Measurements from ENCODE around the gene ZNF865.
A peak's percentile ranks its signal among the peaks of the same experiment; 100 is the strongest.
"Not testable (repeated sequence)": the region's sequence is repeated elsewhere in the genome, so short reads cannot be mapped to it uniquely, and the experiment has no call there.

Gene ZNF865

DNA sequence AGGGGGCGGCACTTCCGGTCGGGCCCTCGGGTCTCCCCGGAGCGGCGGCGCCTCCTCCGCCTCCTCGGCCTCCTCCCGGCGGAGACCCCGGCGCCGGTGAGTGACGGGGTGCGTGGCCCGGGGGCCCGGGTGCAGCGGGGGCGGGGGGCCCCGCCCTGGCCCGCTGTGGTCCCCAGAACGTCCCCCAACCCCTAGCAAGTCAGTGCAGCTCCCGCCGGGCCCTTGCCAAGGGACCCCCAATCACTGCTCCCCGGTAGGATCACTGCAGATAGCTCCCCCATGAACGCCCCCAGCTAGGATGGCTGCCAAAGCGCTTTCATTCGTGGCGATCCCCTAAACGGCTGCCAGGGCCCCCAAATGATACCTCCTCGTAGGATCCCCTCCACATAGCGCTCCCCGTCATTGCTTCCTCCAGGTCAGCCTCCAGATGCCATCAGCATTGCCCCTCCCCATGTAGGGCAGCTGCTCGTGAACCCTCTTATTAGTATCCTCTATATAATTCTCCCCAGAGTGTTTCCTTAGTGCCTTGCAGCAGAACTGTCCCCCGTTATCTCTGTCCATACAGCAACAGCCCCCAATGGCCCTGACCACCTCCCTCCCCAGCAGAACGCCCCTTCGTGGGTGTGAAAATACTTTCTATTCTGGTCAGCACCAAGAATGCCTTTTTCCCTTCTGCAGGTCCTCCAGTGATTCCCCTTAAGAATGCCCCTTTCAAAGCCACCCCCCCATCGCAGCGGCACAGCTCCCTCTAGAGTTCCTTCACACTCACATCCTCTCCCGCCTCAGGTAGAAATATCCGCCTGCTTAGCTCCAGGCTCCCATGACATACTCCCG, at the start of gene ZNF865:
Gene ZNF865, plus strand, starts transcription at position 11 of the 834 bp plus-strand sequence. CDS start 7,972 bp downstream, outside the sequence.
- DNase-seq (ENCODE audit: low read depth): peak; percentile 61
- peak within 1 kb of the TSS; percentile 95 for H3K4me3 ChIP-seq (ENCODE audit: low read depth, low read length)

DNA sequence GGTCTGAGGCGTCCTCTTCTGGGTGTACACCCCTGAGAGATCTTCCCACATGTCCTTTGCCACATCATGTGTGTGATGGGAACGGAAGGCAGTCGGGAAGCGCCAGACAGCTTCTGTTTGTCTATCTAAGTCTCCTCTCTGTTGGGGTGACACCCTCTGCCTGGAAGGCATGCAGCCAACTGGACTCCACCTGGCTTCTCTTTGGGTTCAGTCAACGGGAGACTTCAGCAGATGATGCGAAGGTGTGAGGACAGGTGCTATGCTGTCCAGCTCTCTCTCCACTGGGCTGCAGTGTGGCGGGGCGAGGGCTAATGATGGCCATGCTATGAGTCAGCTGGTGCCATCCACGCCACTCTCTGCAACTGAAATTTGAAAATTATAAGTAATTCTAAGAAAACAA, 45.8 kb upstream of the ZNF865 start:
- no peak overlapping the region for H3K4me3 ChIP-seq (ENCODE audit: low read depth, low read length)

DNA sequence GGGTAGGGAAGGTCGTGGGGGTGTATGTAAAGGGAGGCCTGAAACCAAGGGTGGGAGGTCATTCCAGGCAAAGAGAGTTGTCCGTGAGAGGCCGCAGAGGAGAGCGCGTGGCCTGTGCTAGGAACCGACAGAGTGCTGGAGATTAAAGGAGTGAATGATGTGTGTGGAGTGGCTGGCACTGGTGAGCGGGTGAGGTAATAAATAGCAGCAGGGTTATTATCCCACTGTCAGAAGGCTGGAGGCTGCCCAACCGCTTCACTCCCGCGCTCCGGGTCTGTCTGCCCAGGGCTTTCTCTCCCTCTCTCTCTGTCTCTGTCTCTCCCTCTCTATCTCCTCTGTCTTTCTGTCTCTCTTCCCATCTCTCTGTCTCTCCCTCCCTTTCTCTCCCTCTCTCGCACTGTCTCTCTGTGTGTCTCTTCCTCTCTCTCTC, 42.2 kb upstream of the ZNF865 start:
- H3K4me3 ChIP-seq (ENCODE audit: low read depth, low read length): no peak overlapping the region
- DNase-seq (ENCODE audit: low read depth): no peak

More for the DNA sequence above, 45.8 kb upstream of the ZNF865 start:
- DNase-seq (ENCODE audit: low read depth): no peak

DNA sequence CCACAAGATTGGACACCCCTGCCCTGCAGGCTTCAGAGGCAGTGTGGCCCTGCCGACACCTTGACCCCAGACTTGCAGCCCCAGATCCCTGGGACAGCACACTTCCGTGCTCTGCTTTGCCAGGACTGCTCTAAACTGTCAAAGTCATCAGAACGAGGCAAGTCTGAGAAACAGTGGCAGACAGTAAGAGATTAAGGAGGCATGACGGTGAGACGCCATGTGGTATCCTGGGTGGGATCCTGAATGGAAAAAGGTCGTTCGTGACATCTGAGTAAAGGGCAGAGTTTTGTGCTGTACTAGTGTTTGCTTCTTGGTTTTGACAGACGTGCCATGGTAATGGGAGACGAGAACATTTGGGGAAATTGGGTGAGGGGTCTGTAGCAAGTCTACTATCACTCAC, 38.6 kb upstream of the ZNF865 start:
- H3K4me3 ChIP-seq (ENCODE audit: low read depth, low read length): no peak overlapping the region
- no peak for DNase-seq (ENCODE audit: low read depth)

DNA sequence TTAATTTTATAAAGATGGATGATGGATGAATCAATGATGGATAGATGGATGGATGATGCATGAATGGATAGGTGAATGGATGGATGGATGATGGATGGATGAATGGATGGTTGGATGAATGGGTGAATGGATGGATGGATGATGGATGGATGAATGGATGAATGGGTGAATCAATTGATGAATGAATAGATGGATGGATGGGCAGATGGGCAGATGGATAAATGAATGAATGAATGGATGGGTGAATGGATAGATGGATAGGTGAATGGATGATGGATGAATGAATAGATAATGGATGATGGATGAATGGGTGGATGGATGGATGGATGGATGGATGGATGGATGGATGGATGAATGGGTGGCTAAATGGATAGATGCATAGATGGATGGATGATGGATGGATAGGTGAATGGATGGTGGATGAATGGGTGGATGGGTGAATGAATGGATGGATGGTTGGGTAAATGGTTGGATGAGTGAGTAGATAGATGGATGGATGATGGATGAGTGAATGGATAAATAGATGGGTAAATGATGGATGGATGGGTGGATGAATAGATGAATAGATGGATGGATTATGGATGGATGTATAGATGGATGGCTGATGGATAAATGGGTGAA, 37.6 kb upstream of the ZNF865 start:
- no peak for DNase-seq (ENCODE audit: low read depth)
- H3K4me3 ChIP-seq (ENCODE audit: low read depth, low read length): no peak overlapping the region

DNA sequence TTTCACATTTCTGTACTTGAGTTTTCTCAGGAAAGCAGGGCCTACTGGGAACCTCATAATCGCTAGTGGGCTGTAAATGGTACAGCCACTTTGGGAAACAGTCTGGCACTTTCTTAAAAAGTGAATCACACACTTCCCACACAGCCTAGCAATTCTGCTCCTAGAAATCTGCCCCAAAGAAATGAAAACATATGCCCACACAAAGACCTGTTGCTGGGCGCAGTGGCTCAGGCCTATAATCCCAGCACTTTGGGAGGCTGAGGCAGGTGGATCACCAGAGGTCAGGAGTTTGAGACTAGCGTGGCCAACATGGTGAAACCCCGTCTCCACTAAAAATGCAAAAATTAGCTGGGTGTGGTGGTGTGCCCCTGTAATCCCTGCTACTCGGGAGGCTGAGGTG, 36.0 kb upstream of the ZNF865 start:
- not testable (repeated sequence) for DNase-seq (ENCODE audit: low read depth); H3K4me3 ChIP-seq (ENCODE audit: low read depth, low read length)

DNA sequence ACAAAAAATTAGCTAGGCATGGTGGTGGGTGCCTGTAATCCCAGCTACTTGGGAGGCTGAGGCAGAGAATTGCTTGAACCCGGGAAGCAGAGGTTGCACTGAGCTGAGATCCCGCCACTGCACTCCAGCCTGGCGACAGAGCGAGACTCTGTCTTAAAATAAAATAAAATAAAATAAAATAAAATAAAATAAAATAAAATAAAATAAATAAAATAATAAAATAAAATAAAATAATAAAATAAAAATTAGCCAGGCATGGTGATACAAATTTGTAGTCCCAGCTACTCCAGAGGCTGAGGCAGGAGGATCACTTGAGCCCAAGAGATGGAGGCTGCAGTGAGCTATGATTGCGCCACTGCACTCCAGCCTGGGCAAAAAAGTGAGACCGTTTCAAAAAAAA, 31.5 kb upstream of the ZNF865 start:
- not testable (repeated sequence) for DNase-seq (ENCODE audit: low read depth); H3K4me3 ChIP-seq (ENCODE audit: low read depth, low read length)

DNA sequence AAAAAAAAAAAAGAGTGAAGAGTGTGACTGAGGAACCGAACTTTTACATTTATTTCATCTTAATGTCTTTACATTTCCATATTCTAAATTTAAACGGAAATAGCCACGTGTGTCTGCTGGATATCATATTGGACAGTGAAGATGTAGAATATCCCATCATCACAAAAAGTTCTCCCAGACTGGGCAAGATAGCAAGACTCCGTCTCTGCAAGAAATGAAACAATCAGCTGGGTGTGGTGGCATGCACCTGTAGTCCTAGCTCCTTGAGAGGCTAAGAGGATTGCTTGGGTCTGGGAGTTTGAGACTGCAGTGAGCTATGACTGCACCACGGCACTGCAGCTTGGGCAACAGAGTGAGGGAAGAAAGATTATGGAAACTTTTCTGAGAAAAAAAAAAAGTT, 28.7 kb upstream of the ZNF865 start:
- no peak overlapping the region for H3K4me3 ChIP-seq (ENCODE audit: low read depth, low read length)
- DNase-seq (ENCODE audit: low read depth): no peak

DNA sequence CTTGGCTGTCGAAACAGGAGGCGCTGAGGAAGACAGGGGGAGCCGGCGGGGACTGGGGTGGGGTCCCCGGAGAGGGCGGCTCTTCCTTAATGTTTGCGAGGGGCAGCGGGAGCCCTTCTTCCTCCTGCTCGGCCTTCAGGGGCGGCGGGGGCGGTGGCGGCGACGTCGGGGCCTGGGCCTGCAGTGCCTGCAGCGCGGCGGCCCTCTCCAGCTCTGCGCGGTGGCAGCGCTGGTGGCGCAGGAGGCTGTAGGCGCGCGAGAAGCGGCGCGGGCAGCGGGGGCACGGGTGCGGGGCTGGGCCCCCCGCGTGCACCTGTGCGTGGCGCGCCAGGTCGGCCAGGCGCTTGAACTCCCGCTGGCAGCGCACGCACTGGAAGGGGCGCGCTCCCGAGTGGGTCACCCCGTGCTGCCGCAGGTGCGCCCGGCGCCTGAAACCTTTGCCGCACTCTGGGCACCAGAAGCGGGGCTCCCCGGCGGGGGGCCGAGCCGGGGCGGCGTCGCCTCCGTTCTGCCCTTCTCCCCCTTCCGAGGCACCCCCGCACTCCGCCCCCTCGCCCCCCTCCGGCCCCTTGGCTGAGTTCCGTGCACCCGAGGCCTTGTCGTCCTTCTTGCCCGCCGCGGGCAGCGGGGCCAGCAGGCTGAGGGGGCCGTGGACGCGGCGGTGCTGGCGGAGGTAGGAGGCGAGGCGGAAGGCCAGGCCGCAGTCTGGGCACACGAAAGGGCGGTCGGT, 27.3 kb upstream of the ZNF865 start:
- H3K4me3 ChIP-seq (ENCODE audit: low read depth, low read length): no peak overlapping the region
- no peak for DNase-seq (ENCODE audit: low read depth)

DNA sequence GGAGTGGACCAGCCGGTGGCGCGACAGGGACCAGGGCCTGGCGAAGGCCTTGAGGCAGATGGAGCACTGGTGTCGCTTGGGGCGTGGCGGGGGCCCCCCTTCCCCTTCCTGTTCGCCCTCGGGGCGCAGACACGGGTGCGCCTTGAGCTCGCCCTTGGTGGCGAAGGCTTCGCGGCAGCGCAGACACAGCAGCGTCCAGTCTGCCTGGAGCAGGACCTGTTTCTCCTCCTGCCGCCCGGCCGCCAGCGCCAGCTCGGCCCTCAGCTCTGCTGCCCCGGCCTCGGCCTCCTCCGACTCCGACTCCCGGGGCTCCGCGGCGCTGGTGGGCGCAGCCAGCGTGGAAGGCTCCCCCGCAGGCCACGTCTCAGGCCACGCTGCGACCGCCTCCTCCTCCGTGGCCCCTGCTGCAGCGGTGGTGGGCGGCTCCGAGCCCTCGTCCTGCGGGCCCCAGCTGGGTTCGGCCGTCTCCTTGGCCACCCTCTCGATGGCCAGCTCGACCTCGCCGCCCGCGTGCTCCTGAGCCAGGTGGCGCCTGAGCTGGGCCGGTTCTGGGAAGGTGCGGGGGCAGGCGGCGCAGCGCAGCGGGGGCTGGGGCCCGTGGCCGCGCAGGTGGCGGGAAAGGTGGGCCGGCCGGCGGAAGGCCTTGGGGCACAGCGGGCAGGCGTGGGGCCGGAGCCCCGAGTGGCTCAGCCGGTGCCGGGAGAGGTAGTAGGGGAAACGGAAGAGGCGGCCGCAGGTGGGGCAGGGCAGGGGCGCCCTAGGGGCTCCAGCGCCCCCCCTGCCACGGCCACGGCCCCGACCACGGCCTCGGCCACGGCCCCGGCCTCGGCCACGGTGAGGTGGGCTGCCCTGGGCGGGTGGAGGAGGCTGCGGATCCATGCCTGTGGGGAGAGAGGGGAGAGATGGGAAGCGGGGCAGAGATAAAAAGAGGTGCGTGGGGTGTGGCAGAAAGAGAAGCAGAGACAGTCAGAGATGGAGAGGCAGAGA, 26.4 kb upstream of the ZNF865 start:
- no peak for DNase-seq (ENCODE audit: low read depth)
- peak overlapping the region; percentile 93 for H3K4me3 ChIP-seq (ENCODE audit: low read depth, low read length)

DNA sequence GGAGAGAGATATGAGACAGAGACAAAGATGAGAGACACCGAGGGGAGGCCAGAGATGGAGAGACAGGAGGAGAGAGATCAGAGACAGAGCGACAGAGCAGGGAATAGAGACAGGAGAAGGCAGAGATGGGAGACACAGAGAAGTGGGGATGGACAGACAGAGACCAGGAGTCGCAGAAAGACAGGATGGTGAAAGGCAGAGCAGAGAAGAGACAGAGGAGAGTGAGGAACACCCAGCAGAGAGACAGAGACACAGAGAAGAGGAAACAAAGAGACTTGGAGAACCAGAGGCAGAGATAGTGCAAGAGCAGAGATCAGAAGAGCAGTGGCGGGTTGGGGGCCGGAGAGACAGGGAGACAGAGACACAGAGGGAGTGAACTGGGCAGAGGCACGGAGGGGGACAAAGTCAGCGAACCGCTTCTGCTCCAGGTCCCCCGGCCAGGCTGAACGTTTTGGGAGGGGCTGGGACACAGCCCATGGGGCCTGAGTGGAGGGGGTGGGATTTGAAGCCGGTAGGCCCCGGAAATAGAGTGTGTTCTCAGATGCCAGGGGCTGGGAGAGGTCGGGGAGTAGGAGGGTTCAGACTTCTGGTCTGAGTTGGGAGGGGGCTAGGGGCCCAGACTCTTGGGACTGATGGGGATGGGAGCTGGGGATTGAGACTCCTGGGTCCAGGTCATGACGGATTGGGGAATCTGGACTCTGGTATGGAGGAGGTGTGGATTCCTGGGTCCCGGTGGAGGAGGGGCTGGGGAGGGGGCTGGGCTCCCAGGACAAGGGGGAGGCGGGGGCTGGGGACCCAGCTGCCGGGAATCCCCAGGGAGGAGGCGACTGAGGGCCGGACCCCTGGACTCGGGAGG, 25.5 kb upstream of the ZNF865 start:
- no peak for DNase-seq (ENCODE audit: low read depth)
- H3K4me3 ChIP-seq (ENCODE audit: low read depth, low read length): peak overlapping the region; percentile 93

DNA sequence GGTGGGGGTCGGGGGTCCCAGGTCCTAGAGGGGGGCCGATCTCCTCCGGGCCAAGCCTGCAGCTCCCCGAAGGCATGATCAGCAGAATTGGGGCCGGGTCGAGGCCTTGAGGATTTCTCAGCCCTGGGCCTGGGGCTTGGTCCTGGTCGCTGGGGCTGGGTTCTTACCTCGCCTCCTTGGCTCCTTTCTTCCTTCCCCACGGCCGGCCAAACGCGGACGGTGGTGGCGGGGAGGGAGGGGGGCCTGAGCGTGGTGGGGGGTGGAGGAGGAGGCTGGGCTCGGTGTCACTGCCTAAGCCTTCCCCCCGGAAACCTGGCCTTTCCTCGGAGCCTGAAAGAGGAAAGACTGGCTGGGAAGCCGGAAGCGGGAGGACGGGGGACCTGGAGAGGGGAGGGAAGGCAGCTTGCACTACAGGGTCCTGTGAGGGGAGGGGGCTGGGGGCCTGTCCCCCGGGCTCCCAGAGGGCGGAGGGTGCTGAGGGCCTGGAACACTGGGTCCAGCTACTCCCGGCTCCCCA, 24.8 kb upstream of the ZNF865 start, which contains the start of gene ZNF579:
Gene ZNF579, minus strand, starts transcription at position 221 of the 517 bp plus-strand sequence. CDS start 1,209 bp downstream, outside the sequence.
- H3K4me3 ChIP-seq (ENCODE audit: low read depth, low read length): peak within 1 kb of the TSS; percentile 93
- DNase-seq (ENCODE audit: low read depth): peak; percentile 53

DNA sequence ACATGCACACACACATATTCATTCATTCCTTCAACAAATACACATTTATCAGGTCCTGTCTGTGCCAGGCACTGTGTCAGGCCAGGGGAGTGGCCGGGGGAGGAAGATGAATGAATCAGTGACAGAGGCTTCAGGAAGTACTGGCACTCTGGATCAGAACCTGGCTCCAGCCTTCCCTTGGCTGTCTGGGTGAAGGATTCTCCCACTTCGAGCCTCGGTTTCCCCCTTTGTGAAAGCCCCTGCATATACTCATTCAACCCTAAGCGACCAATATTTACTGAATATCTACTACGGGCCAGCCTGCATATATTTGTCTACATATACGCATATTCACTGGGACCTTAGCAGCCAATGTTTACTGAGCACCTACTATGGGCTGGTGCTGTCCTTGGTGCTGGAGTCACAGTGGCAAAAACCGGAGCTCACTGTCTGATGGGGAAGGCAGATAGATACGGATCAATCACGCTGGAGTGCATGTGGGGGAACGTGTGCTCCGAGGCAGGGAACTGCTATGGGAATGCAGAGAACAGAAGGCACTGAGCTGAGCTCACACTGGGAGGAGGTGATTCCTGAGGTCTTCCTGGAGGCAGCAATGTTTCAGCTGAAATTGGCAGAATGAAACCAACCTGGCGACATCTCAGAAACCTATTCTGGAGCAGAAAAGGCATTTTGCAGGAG, 24.2 kb upstream of the ZNF865 start:
- DNase-seq (ENCODE audit: low read depth): no peak
- peak overlapping the region; percentile 93 for H3K4me3 ChIP-seq (ENCODE audit: low read depth, low read length)

DNA sequence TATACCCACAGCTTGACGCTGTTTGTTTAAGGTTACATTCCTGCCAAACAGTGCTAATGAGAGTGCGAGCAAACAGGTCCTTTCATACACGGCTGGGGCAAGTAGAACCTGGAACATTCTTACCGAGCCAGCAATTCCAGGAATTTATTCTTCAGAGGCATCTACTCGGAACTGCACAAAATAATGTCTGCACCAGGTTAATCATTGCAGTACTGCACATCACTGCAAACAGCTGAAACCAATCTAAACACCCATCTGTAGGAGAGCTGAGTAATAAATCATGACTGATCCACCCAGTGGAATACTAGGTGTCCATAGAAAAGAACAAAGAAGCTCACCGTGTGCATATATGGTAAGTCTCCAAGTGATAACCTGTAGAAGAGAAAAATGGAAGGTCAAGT, 23.6 kb upstream of the ZNF865 start:
- DNase-seq (ENCODE audit: low read depth): no peak
- H3K4me3 ChIP-seq (ENCODE audit: low read depth, low read length): no peak overlapping the region

DNA sequence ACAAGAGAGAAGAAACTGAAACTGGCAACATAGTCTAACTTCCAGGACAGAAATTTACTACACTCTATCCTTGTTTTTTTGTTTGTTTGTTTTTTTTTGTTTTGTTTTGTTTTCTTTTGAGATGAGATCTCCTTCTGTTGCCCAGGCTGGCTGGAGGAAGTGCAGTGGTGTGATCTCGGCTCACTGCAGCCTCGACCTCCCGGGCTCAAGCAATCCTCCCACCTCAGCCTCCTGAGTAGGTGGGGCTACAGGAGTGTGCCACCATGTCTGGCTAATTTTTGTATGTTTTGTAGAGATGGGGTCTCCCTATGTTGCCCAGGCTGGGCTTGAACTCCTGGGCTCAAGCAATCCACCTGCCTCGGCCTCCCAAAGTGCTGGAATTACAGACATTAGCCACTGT, 23.2 kb upstream of the ZNF865 start:
- not testable (repeated sequence) for H3K4me3 ChIP-seq (ENCODE audit: low read depth, low read length)

DNA sequence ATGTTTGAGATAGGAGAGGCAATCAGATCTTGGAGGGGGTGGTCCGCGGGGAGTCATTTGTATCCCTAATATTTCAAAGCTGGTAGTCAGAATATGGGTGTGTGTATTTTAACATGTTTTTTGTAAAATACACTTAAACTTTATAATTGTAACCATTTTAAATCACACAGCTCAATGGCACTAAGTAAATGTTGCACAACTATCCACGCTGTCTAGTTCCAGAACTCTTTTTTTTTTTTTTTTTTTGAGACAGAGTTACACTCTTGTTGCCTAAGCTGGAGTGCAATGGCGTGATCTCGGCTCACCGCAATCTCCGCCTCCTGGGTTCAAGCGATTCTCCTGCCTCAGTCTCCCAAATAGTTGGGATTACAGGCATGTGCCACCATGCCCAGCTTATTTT, 21.6 kb upstream of the ZNF865 start:
- DNase-seq (ENCODE audit: low read depth): not testable (repeated sequence)

More for the DNA sequence above, 23.2 kb upstream of the ZNF865 start:
- DNase-seq (ENCODE audit: low read depth): not testable (repeated sequence)

DNA sequence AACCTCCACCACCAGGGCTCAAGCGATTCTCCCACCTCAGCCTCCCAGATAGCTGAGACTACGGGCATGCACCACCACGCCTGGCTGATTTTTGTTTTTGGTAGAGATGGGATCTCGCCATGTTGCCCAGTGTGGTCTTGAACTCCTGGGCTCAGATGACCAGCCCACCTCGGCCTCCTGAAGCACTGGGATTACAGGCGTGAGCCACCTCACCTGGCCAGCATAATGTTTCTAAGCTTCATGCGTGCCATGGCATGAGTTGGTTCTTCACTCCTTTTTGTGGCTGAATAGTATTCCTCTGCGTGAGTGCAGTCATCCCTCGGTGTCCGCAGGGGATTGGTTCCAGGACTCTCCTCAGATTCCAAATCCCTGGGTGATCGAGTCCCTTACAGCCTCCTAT, 20.6 kb upstream of the ZNF865 start:
- H3K4me3 ChIP-seq (ENCODE audit: low read depth, low read length): no peak overlapping the region

More for the DNA sequence above, 21.6 kb upstream of the ZNF865 start:
- H3K4me3 ChIP-seq (ENCODE audit: low read depth, low read length): not testable (repeated sequence)

More for the DNA sequence above, 20.6 kb upstream of the ZNF865 start:
- DNase-seq (ENCODE audit: low read depth): no peak

Data from skeletal muscle cell (primary cell).